CD4-positive, alpha-beta T cell treated with Interferon alpha-2 for 1 hour (primary cell): ENCODE measurements around the gene KCTD19.

Experiments
- DNase-seq, 2 donors: peaks; one replicate each; pipeline ENCODE4 v3.0.0-alpha.2; 2020 to 2022

Gene KCTD19

DNA sequence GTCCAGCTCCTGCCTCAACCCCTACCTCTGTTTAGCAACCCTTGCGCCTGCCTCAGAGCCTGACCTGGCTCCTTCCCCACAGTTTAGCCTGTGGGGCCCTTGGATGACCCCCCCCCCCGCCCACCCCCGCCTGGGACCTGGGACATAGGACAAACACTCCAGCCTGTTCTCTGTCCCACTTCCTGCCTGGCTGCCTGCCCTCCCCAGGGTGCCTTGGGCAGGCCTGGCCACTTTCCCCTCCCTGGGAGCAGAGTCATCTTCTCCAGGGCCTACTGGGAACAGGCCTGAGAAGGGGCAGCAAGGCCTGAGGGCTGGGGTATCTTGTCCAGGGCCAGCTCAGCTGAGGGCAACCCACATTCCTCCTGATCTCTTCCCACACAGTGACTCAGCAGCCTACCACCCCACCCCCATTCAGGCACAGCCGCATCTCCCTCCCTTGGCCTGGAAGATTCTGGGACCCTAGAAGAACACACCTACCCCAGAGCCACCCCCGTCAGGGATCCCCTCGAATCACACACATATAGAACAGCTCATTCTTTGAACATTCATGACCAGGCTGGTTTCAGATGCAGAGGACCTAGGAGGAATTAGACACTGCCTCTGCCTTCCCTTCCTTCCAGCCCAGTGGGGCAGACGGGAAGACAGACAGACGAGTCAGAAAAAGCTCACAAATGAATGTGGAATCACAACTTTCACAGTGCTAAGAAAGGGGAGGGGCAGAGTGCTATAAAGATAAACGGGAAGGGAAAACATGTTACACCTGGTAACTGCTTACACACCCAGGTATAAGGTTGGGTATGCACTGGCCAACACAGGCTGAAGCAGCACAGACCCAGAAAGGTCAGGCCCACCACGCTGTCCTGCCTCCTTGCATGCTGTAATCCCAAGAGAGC lies 85.3 kb downstream of the KCTD19 start:
- DNase-seq: no peak

GRCh38 chr16:67240506-67240905 lies 86.0 kb downstream of the KCTD19 start:
- DNase-seq: no peak
